ENCODE data around the gene WNT2B.

Gene WNT2B

DNA sequence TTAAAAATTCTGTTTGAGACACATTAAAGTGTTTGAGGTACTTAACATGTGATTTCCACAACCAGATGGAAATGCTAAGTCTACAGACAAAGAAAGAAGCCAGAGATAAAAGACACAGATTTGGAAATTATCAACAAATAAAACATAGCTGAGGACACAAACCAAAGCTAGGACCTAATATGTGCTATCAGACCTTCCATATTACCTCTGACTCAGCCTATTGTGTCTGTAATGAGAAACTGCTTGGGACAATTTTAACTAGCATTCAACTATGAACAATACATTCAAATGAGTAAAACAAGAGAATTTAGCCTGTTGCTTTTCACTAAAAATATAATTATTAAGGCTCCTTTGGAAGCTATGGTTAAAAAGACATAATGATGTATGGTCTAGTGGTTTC is 54.6 kb downstream of the WNT2B start:
- no peak for DNase-seq
- TF ChIP-seq, protein P1, sequence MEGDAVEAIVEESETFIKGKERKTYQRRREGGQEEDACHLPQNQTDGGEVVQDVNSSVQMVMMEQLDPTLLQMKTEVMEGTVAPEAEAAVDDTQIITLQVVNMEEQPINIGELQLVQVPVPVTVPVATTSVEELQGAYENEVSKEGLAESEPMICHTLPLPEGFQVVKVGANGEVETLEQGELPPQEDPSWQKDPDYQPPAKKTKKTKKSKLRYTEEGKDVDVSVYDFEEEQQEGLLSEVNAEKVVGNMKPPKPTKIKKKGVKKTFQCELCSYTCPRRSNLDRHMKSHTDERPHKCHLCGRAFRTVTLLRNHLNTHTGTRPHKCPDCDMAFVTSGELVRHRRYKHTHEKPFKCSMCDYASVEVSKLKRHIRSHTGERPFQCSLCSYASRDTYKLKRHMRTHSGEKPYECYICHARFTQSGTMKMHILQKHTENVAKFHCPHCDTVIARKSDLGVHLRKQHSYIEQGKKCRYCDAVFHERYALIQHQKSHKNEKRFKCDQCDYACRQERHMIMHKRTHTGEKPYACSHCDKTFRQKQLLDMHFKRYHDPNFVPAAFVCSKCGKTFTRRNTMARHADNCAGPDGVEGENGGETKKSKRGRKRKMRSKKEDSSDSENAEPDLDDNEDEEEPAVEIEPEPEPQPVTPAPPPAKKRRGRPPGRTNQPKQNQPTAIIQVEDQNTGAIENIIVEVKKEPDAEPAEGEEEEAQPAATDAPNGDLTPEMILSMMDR (IDR thresholded peaks at IDR 0.05; ENCODE audit: low read depth, low read length, missing control alignments), result no peak
- in situ Hi-C loops (cut with HindIII; ENCODE audit: low pct_ligation_motif_present, low sequenced_read_pairs), result no loop called here
- Histone ChIP-seq H3K36me3 (replicated peaks) (no peaks in the 10 kb centered on the region), H3K27ac (no peak overlapping the region), H3K4me3 (ENCODE audit: low read depth, low read length) (no peak overlapping the region), H3K27me3 (replicated peaks) (no peaks in the 10 kb centered on the region)

DNA sequence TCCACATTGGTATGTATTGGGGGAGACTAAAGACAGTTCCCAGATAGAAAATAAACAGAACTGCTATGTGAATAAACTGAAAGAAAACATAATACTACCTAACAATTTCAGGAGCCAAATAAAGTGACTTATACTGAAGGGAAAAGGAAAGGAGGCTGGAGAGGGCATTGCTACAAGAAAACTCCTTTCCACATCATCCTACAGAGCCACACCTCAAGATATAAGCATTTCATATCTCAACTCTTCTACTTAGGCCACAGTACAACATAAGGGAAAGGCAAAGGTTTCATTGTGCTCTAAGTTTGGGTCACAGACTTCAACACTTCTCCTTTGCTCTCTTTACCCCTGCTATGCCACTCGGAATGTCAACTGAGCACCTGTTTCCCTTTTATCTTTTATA is 55.3 kb downstream of the WNT2B start:
- no peak for DNase-seq
- no peaks in the 10 kb centered on the region for H3K27me3 ChIP-seq (replicated peaks)
- H3K27ac ChIP-seq, result no peak overlapping the region
- H3K4me3 ChIP-seq (ENCODE audit: low read depth, low read length), result no peak overlapping the region
- TF ChIP-seq, protein P1 (IDR thresholded peaks at IDR 0.05; ENCODE audit: low read depth, low read length, missing control alignments), result no peak
- no peaks in the 10 kb centered on the region for H3K36me3 ChIP-seq (replicated peaks)
- in situ Hi-C loops (cut with HindIII; ENCODE audit: low pct_ligation_motif_present, low sequenced_read_pairs), result no loop called here

DNA sequence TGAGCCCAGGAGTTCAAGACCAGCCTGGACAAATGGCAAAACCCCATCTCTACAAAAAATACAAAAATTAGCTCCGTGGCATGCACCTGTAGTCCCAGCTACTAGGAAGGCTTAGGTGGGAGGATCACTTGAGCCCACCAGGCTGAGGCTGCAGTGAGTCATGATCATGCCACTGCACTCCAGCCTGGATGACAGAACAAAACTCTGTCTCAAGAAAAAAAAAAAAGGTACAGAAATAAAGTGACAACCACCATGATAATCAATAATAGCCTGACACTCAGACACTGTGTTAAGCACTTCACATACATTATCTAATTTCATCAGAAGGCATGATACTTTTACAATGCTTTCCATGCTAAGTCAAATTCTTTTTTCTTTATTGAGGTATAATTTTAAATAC is 57.0 kb downstream of the WNT2B start:
- in situ Hi-C loops (cut with HindIII; ENCODE audit: low pct_ligation_motif_present, low sequenced_read_pairs), result no loop called here
- Histone ChIP-seq H3K4me3 (ENCODE audit: low read depth, low read length) (no peak overlapping the region), H3K27ac (no peak overlapping the region), H3K27me3 (replicated peaks) (no peaks in the 10 kb centered on the region), H3K36me3 (replicated peaks) (no peaks in the 10 kb centered on the region)
- DNase-seq, result no peak
- TF ChIP-seq, protein P1 (IDR thresholded peaks at IDR 0.05; ENCODE audit: low read depth, low read length, missing control alignments), result no peak

DNA sequence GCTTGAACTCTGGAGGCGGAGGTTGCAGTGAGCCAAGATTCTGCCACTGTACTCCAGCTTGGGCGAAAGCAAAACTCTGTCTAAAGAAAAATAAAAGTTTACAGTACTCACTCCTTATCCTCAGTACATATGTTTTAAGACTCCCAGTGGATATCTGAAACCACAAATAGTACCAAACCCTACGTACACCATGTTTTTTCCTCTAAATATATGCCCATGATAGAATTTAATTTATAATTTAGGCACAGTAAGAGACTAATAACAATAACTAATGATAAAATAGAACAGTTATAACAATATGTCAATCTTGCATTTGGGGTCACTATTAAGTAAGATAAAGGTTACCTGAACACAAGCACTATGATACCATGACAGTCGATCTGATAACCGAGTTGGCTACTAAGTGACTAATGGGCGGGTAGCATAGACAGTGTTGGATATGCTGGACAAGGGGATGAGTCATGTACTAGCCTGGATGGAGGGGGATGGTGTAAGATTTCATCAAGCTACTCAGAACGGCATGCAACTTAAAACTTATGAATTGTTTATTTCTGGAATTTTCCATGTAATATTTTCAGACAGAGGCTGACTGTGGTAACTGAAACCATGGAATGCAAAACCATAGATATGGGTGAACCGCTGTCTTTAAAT is 66.5 kb downstream of the WNT2B start:
- TF ChIP-seq, protein P1 (IDR thresholded peaks at IDR 0.05; ENCODE audit: low read depth, low read length, missing control alignments), result no peak
- Histone ChIP-seq H3K36me3 (replicated peaks) (peaks cover 9% of the 10 kb centered on the region), H3K27me3 (replicated peaks) (no peaks in the 10 kb centered on the region), H3K27ac (peak overlapping the region; percentile 9), H3K4me3 (ENCODE audit: low read depth, low read length) (no peak overlapping the region)
- in situ Hi-C loops (cut with HindIII; ENCODE audit: low pct_ligation_motif_present, low sequenced_read_pairs), result no loop called here
- peak; percentile 96 for DNase-seq

DNA sequence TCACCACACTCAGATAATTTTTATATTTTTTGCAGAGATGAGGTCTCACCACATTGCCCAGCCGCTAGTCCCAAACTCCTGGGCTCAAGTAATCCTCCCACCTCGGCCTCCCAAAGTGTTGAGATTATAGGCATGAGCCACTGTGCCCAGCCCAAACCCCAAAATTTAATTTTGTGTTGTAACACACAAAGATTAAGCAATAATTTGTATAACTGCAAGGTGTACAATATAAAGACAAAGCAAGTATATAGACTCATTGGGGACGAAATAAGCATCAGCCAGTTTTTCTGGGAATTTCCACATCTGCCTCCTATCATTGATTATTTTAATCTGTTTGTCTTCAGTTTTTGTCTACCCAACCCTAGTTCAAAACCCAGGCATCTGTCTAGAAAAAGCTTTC is 67.5 kb downstream of the WNT2B start:
- in situ Hi-C loops (cut with HindIII; ENCODE audit: low pct_ligation_motif_present, low sequenced_read_pairs), result no loop called here
- TF ChIP-seq, protein P1 (IDR thresholded peaks at IDR 0.05; ENCODE audit: low read depth, low read length, missing control alignments), result no peak
- H3K36me3 ChIP-seq (replicated peaks), result peaks cover 9% of the 10 kb centered on the region
- no peaks in the 10 kb centered on the region for H3K27me3 ChIP-seq (replicated peaks)
- DNase-seq, result no peak
- H3K27ac ChIP-seq, result no peak overlapping the region
- no peak overlapping the region for H3K4me3 ChIP-seq (ENCODE audit: low read depth, low read length)
